DOHH2 (cell line): Measurements from ENCODE around the gene CHMP6.

Experiments
- H3F3A ChIP-seq: fragments of 200-600 bp; sonication (generic), shearing (Covaris generic); 2 replicates; pipeline ENCODE4 v1.6.0; 2016; ENCODE audit warnings: antibody characterized with exemption, mild to moderate bottlenecking; ENCODE audit not compliant: control insufficient read depth, insufficient read depth
- H3K27ac ChIP-seq: fragments of 200-600 bp; sonication (generic); 2 replicates; pipeline ENCODE4 v1.5.1; 2014; ENCODE audit warnings: low read depth, mild to moderate bottlenecking, low read length, moderate library complexity
- H3K27me3 ChIP-seq: fragments of 200-600 bp; sonication (generic); 2 replicates; pipeline ENCODE4 v1.6.1; 2014; ENCODE audit warnings: mild to moderate bottlenecking, low read length, mixed read lengths; ENCODE audit not compliant: control insufficient read depth
- H3K36me3 ChIP-seq: fragments of 200-600 bp; sonication (generic); 2 replicates; pipeline ENCODE4 v1.6.1; 2014; ENCODE audit warnings: mild to moderate bottlenecking, low read length, moderate library complexity, mixed read lengths; ENCODE audit not compliant: control insufficient read depth
- H3K4me1 ChIP-seq: fragments of 200-600 bp; sonication (generic); 2 replicates; pipeline ENCODE4 v1.6.1; 2014; ENCODE audit warnings: mild to moderate bottlenecking, low read length, mixed read lengths; ENCODE audit not compliant: control insufficient read depth
- H3K4me2 ChIP-seq: fragments of 200-600 bp; sonication (generic); 2 replicates; pipeline ENCODE4 v1.6.0; 2014; ENCODE audit warnings: mild to moderate bottlenecking, low read length, moderate library complexity
- H3K4me3 ChIP-seq: fragments of 200-600 bp; sonication (generic); 2 replicates; pipeline ENCODE4 v1.5.1; 2014; ENCODE audit warnings: mild to moderate bottlenecking, low read length, mixed read lengths
- H3K79me2 ChIP-seq: fragments of 200-600 bp; sonication (generic); 2 replicates; pipeline ENCODE4 v1.6.1; 2014; ENCODE audit warnings: mild to moderate bottlenecking, low read length, mixed read lengths; ENCODE audit not compliant: control insufficient read depth
- H3K9me2 ChIP-seq: fragments of 200-600 bp; sonication (generic); replicated peaks from 2 replicates; pipeline ENCODE4 v1.6.1; 2014; ENCODE audit warnings: mild to moderate bottlenecking, low read length, mixed read lengths; ENCODE audit not compliant: control insufficient read depth
- H3K9me3 ChIP-seq: fragments of 200-600 bp; sonication (generic); 2 replicates; pipeline ENCODE4 v1.6.1; 2014; ENCODE audit warnings: antibody characterized with exemption, low read length, mixed read lengths; ENCODE audit not compliant: control insufficient read depth, insufficient read depth
- H4K20me1 ChIP-seq: fragments of 200-600 bp; sonication (generic); 2 replicates; pipeline ENCODE4 v1.6.0; 2014; ENCODE audit warnings: low read depth, mild to moderate bottlenecking, antibody characterized with exemption, low read length, moderate library complexity; ENCODE audit not compliant: control insufficient read depth, insufficient read depth
- EZH2phosphoT487 ChIP-seq: fragments of 200-600 bp; sonication (generic); IDR thresholded peaks from 2 replicates; pipeline ENCODE4 v1.6.1; 2017; ENCODE audit warnings: borderline replicate concordance, mild to moderate bottlenecking, antibody characterized with exemption, low read length, moderate library complexity, mixed read lengths
- TF ChIP-seq, protein P1 (sequence below): fragments of 200-600 bp; sonication (generic); IDR thresholded peaks from one replicate; pipeline ENCODE4 v1.5.1; 2014; ENCODE audit warnings: antibody characterized with exemption, mild to moderate bottlenecking, low read depth, low read length; ENCODE audit not compliant: poor library complexity, severe bottlenecking

CHMP6 gene

GRCh38 chr17:80944326-80944725 is 47.3 kb upstream of the CHMP6 start:
- Histone ChIP-seq H3K9me3 (no peaks in the 10 kb centered on the region), H3K4me3 (no peak overlapping the region), H3K36me3 (peaks cover 9% of the 10 kb centered on the region), H3K27me3 (no peaks in the 10 kb centered on the region), H3F3A (no peaks in the 10 kb centered on the region), H3K4me2 (no peak overlapping the region), H3K4me1 (no peaks in the 10 kb centered on the region), H3K27ac (no peak overlapping the region), H3K9me2 (no peaks in the 10 kb centered on the region), H3K79me2 (no peaks in the 10 kb centered on the region), H4K20me1 (no peaks in the 10 kb centered on the region)
- TF ChIP-seq, protein P1, sequence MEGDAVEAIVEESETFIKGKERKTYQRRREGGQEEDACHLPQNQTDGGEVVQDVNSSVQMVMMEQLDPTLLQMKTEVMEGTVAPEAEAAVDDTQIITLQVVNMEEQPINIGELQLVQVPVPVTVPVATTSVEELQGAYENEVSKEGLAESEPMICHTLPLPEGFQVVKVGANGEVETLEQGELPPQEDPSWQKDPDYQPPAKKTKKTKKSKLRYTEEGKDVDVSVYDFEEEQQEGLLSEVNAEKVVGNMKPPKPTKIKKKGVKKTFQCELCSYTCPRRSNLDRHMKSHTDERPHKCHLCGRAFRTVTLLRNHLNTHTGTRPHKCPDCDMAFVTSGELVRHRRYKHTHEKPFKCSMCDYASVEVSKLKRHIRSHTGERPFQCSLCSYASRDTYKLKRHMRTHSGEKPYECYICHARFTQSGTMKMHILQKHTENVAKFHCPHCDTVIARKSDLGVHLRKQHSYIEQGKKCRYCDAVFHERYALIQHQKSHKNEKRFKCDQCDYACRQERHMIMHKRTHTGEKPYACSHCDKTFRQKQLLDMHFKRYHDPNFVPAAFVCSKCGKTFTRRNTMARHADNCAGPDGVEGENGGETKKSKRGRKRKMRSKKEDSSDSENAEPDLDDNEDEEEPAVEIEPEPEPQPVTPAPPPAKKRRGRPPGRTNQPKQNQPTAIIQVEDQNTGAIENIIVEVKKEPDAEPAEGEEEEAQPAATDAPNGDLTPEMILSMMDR = no peak
- no peak for TF ChIP-seq EZH2phosphoT487

DNA sequence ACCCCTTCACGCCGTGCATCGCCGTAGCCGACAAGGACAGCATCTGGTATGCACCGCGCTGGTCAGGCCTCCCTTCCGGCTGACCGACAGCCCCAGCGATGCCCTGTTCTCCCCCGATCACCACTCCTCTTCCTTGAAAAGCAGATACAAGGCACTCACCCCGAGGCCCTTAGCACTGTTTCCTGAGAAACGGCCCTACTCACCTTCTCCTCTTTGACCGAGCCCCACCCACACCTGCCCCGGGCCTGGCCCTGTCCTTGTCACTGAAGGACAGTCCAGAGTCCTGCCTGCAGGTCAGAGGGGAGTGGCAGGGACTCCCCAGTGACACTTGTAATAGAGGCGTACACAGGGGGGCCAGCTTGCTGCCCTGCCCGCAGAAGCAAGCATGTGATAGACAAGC is 45.9 kb upstream of the CHMP6 start:
- H3K4me1 ChIP-seq = no peaks in the 10 kb centered on the region
- TF ChIP-seq, protein P1 = no peak
- no peak for TF ChIP-seq EZH2phosphoT487
- no peak overlapping the region for H3K4me2 ChIP-seq

GRCh38 chr17:80946449-80946848 is 45.2 kb upstream of the CHMP6 start:
- Histone ChIP-seq H3K4me2 (no peak overlapping the region), H3K27me3 (no peaks in the 10 kb centered on the region), H3K9me2 (no peaks in the 10 kb centered on the region), H3K4me1 (no peaks in the 10 kb centered on the region), H3F3A (no peaks in the 10 kb centered on the region), H3K36me3 (peaks cover 9% of the 10 kb centered on the region), H3K4me3 (no peak overlapping the region), H3K79me2 (no peaks in the 10 kb centered on the region), H3K9me3 (no peaks in the 10 kb centered on the region), H3K27ac (no peak overlapping the region), H4K20me1 (no peaks in the 10 kb centered on the region)
- TF ChIP-seq EZH2phosphoT487 = no peak
- TF ChIP-seq, protein P1 = no peak

More for the DNA sequence above, 45.9 kb upstream of the CHMP6 start:
- Histone ChIP-seq H3K27ac (no peak overlapping the region), H3K9me3 (no peaks in the 10 kb centered on the region), H3K4me3 (no peak overlapping the region), H3K36me3 (peaks cover 9% of the 10 kb centered on the region), H3K9me2 (no peaks in the 10 kb centered on the region), H3F3A (no peaks in the 10 kb centered on the region), H4K20me1 (no peaks in the 10 kb centered on the region), H3K79me2 (no peaks in the 10 kb centered on the region), H3K27me3 (no peaks in the 10 kb centered on the region)

GRCh38 chr17:80947200-80947940 is 44.3 kb upstream of the CHMP6 start:
- H3K9me2 ChIP-seq = no peaks in the 10 kb centered on the region
- H3K4me1 ChIP-seq = no peaks in the 10 kb centered on the region
- H3F3A ChIP-seq = no peaks in the 10 kb centered on the region
- no peaks in the 10 kb centered on the region for H3K79me2 ChIP-seq
- H3K4me2 ChIP-seq = no peak overlapping the region
- H3K4me3 ChIP-seq = no peak overlapping the region
- no peaks in the 10 kb centered on the region for H3K9me3 ChIP-seq
- H3K27ac ChIP-seq = no peak overlapping the region
- H3K36me3 ChIP-seq = peaks cover 9% of the 10 kb centered on the region
- H3K27me3 ChIP-seq = no peaks in the 10 kb centered on the region
- TF ChIP-seq, protein P1 = no peak
- TF ChIP-seq EZH2phosphoT487 = no peak
- no peaks in the 10 kb centered on the region for H4K20me1 ChIP-seq
